ENCODE measurements around the gene ASTN1.

Gene ASTN1

GRCh38 chr1:176816232-176816631 is 348.3 kb downstream of the ASTN1 start:
- no peak for DNase-seq

- DNase-seq, result no peak
Observed at GRCh38 chr1:176815621-176816020, 348.9 kb downstream of the ASTN1 start.

DNA sequence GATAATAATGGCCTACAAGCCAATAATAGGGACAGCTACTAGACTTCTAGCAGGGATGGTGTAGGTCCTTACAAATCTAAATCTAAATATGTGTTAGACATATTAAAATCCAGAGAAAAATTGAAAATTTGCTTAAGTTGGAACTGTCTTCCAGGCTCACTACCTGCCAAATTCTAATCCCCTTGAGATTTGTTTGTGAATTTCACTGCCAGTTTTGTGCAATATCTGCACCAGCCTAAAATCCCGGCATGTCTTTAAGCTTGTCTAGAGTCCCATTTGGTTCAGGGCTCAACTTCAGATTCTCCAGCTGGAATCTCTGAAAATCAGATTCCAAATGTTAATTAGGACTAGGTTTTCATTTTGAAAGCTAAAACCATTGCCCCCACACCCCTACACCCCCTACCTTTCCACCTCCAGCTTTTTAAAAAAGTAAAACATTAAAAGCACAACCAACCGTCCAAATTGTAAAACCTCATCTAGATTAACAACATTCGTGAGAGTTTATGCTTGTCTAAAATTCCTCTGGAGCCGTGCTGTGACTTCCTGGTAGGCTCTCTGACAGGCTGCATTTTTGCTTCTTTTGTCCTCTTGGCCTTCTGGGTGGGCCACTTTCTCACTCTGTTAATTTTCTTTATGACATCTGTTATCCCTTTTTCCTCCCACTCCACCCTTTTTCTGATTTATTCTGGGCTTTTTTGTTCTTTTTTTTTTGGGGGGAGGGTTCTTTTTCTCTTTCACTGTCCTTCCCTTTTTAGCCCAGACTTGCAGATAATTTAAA is 352.8 kb downstream of the ASTN1 start:
- DNase-seq, result no peak

- no peak for DNase-seq
Observed at GRCh38 chr1:176809292-176809691, 355.2 kb downstream of the ASTN1 start.
